ENCODE measurements around the gene NFRKB.
A peak's percentile ranks its signal among the peaks of the same experiment; 100 is the strongest.

NFRKB gene

DNA sequence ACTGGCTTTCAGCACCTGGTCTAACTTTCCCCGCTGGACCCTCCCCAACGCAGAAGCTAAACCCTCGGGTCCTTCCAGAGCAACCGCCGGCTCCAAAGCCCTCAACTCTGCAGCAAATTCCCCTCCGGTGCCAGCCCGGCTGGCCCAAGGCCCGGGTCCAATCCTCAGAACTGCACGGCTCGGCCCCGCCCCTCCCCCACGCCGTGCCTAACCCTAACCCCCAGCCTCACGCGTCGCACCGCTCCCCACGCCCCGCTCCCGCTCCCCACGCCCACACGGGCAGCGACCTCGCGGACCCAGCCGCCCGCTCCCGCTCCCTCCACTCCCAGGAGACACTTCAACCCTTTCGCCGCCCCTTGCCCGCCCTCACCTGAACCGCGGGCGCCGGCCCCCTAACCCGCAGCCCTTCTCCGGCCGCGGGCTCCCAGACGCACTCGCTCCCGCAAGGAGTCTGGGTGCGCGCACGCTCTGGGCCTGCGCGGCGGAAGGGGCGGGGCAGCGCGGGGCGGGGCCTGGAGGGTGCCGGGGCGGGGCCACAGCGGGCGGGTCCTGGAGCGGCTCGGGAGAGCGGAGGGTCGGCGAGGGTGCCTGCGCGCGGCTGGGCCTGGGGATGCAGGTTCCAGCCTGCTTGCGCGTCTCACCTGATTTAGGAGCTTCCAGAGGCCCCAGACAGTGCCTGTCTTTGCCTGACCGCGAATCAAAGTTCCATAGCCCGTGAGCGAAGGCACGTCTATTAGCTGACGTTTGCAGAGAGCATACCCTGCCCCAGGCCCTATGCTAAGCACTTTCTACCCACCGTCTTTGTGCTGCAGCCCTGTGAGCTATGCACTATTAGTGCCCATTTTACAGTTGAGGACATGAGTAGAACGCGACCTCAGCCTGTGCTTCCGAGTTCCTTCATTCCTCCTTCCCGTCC lies at the start of gene NFRKB:
Gene NFRKB, minus strand, starts transcription at position 453 of the 916 bp plus-strand sequence. CDS start 2,729 bp downstream, outside the sequence.
- DNase-seq (ENCODE audit: low read depth, low spot score), result peak; percentile 37

GRCh38 chr11:129944696-129945095 lies 49.3 kb upstream of the NFRKB start:
- DNase-seq (ENCODE audit: low read depth, low spot score), result no peak

DNA sequence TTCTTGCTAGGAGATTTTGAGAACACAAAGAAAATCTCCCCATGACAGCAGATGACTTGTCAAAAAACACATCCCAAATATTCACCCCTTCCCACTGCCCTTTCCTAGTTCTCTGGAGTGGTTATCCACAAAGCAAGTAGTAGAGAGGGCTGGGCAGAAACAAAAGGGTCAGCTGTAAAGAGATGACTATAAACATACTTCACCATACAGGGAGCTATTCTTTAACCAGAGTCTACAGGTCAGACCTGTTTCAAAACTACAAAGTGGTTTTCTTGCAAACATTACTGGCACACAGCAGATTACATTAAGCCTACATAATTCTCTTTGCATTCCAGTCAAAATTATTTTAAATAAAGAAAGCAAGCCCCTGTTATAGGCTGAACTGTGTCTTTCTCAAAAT lies 47.7 kb upstream of the NFRKB start:
- DNase-seq (ENCODE audit: low read depth, low spot score), result no peak

GRCh38 chr11:129939510-129939909 lies 44.1 kb upstream of the NFRKB start:
- DNase-seq (ENCODE audit: low read depth, low spot score), result no peak

DNA sequence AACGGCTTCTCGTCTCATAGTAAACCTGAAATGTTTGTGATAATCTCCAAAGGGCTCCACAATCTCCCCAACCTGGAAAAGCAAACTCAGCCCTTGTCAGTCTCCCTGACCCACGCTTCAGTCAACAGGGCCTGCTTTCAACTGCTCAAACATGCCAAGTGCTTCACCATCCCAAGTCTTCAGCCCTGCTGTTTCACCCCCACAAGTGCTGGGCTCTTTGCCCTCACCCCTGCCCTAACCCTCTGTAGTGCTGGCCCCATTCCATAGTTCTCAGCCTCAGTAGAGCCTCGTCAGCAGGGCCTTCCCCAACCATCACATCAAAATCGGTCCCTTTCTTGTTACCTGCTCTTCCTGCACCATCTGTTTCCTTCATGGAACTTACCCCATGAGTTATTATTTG lies 43.4 kb upstream of the NFRKB start:
- no peak for DNase-seq (ENCODE audit: low read depth, low spot score)

DNA sequence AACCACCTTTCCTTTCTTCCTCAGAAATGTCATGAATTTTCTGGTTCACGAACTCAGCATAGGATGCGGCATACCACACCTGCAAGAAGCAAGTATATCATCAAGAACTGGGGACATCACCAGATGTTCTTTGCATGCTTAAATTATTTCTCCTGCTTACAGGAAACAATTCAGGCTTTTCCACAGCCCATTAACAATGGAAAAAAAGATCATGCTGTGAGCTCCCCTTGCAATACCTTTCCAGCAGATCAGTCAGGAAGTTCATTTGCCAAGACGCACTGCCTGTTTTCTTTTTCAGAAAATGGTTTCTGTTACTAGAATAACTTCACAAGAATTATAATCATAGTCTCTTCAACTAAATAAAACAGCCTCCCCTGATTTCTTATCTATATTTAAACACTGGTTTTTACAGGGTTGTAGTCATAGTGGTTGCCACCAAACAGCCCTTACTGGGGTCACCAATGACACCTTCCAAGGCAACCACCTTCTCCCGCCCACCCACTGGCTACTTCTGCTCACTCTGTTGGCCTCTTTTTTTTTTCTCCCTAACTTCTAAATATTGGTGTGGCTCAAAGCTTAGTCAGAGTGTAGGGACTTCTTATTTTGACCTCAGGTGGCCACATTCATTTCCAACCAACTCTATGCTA lies 42.3 kb upstream of the NFRKB start:
- DNase-seq (ENCODE audit: low read depth, low spot score), result no peak

- DNase-seq (ENCODE audit: low read depth, low spot score), result no peak
Observed at GRCh38 chr11:129935723-129936122, 40.3 kb upstream of the NFRKB start.

- DNase-seq (ENCODE audit: low read depth, low spot score), result no peak
Observed at GRCh38 chr11:129933891-129934290, 38.5 kb upstream of the NFRKB start.

GRCh38 chr11:129933262-129933661 lies 37.9 kb upstream of the NFRKB start:
- DNase-seq (ENCODE audit: low read depth, low spot score), result no peak

DNA sequence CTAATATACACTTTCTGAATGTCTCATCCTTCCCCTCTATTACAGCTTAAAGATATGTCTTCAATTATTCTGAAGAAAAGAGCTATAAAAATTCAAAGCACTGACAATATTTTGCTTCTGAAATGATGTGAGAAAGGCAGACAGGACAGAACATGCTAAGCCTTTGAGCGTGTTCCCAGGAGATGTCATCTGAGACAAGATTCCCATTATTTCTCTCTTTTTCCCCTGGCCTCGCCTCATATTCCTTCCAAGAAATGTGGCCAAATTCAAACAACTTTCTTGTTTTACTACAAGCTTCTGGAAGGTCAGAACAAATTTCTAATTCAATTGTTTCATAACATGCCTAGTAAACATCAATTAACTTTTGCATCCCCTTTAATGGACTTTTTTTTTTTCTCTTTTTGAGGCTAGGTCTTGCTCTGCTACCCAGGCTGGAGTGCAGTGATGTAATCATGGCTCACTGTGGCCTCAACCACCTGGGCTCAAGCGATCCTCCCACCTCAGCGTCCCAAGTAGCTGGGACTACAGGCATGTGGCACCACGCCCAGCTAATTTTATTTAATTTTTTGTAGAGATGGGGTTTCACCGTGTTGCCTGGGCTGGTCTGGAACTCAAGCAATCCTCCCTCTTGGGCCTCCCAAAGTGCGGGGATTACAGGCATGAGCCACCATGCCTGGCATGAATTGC lies 37.1 kb upstream of the NFRKB start:
- no peak for DNase-seq (ENCODE audit: low read depth, low spot score)

DNA sequence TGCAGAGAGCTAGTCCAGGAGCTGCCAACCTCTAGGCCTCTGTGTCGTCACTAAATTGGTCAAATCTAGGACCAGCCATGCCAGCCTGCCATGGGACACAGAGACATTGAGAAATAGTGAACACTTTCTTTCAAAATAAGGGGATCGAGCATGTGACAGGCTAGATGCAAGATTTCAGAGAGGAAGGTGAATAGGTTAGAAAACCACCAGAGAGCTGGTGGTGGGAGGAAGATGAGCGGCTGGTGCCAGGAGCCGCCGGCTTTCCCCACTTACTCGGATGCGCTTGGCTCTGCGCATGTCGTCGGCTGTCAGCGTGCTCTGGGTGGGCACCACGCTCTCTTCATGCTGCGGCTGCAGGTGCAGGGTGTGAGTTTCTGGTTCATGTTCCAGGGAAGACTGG lies 35.4 kb upstream of the NFRKB start:
- no peak for DNase-seq (ENCODE audit: low read depth, low spot score)

GRCh38 chr11:129930296-129930695 lies 34.9 kb upstream of the NFRKB start:
- no peak for DNase-seq (ENCODE audit: low read depth, low spot score)

DNA sequence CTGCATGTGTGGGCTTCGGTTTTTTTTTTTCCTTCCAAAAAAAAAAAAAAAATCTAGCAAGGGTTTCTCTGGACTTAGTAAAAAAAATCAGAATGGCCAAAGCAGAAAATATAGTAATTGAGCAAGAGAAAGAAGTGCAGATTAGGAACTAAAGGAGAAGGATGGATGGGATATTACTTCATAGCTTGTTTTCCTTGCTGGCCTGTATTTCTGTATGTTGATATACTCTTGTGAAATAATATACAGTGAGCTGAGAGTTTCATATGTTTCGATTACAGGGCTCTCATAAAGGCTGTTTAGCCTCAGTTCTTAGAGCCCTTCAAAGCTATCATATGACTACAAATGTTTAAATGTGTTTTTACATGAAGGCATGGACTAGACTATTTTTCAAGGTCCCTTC lies 34.3 kb upstream of the NFRKB start:
- no peak for DNase-seq (ENCODE audit: low read depth, low spot score)

GRCh38 chr11:129928923-129929692 lies 33.7 kb upstream of the NFRKB start:
- DNase-seq (ENCODE audit: low read depth, low spot score), result no peak

DNA sequence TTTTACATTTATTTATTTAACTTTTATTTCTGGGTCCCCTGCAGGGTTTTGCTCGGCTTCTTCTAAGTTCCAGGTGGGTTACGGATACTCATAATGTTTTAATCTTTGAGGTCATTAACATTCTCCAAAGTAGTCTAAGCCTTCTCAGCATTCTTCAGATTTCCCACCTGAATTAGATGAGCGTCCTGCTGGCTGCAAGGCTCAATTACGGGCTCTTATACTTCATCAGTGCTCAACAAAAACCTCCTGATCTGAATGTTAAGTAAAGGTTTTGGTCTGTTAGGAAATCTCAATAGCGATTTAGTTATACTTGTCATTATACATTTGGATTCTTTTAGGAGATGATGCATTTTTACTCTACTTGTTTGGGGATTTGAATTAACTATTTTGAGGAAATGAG lies 27.3 kb upstream of the NFRKB start:
- DNase-seq (ENCODE audit: low read depth, low spot score), result no peak

DNA sequence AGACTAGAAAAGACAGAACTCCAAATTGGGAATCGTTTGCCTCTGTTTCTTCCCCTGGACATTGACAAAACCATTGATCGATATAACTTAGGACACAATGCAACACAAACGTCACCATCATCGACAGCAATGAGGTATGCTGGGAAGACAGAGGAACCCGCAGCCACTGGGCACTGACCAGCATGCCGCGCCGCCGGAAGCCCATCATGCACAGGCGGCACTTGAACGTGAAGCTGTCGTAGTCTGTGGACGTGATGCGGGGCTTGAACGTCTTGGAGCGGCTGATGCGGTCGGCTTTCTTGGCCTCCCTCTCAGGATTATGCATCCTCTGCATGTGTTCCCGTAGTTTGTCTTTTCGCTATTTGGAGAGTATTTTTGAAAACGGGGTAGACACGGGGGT lies 23.0 kb upstream of the NFRKB start:
- no peak for DNase-seq (ENCODE audit: low read depth, low spot score)

GRCh38 chr11:129917231-129917630 lies 21.9 kb upstream of the NFRKB start:
- DNase-seq (ENCODE audit: low read depth, low spot score), result no peak

DNA sequence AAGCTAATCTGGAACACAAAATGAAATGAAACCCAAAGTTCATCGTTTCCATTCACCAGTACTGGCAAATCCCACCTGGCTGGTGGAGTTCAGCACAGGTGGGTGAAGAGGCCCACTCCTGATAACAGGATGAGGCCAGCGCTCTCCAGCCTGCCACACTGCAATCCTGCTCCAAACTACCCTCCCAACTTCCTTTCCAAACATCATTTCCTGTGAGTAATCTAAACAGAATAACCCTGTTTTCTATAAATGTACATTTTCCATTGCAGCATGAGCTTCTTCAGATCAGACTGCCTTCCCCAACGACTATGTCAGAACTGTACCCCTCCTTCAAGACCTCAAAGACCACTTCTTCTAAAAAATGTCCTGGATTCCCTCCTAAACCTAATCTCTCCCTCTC lies 15.9 kb upstream of the NFRKB start:
- DNase-seq (ENCODE audit: low read depth, low spot score), result no peak

DNA sequence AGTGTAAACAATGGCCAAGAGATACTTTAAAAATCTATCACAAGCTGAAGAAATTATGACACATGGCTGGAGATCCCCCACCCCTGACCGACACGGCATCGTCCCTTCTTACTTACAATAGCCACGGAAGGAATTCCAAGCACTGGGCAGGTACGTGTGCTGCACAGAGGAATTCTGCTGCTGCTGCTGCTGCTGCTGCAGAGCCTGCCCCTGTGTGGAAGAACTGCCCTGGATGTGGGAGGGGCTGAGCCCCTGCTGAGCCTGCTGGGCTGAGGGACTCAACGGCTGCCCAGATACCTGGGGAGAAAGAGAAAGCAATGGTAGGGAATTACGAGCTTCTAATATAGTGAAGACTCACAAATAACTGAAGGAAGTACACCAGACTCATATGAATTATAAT lies 15.0 kb upstream of the NFRKB start:
- no peak for DNase-seq (ENCODE audit: low read depth, low spot score)

DNA sequence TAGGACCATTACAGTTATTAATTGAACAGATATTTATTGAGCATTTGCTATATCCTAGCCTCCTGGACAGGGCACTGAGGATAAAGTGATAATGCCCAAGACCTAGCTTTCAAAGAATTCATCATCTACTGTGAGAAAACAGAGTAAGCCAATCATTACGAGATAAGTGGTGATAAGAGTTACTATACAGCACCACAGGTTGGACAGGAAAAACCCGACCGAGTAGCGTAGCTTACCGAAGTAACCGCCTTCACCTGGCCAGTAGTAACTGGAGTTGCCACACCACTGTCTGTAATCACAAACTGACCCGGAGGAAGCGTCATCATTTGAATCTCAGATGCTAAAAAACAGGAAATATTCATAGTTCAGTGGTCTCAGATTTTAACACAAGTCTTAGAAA lies 10.0 kb upstream of the NFRKB start:
- DNase-seq (ENCODE audit: low read depth, low spot score), result no peak

GRCh38 chr11:129896062-129896461 lies 684 bp upstream of the NFRKB start:
- no peak for DNase-seq (ENCODE audit: low read depth, low spot score)
